ENCODE results near the gene GPC2.

GPC2 gene

DNA sequence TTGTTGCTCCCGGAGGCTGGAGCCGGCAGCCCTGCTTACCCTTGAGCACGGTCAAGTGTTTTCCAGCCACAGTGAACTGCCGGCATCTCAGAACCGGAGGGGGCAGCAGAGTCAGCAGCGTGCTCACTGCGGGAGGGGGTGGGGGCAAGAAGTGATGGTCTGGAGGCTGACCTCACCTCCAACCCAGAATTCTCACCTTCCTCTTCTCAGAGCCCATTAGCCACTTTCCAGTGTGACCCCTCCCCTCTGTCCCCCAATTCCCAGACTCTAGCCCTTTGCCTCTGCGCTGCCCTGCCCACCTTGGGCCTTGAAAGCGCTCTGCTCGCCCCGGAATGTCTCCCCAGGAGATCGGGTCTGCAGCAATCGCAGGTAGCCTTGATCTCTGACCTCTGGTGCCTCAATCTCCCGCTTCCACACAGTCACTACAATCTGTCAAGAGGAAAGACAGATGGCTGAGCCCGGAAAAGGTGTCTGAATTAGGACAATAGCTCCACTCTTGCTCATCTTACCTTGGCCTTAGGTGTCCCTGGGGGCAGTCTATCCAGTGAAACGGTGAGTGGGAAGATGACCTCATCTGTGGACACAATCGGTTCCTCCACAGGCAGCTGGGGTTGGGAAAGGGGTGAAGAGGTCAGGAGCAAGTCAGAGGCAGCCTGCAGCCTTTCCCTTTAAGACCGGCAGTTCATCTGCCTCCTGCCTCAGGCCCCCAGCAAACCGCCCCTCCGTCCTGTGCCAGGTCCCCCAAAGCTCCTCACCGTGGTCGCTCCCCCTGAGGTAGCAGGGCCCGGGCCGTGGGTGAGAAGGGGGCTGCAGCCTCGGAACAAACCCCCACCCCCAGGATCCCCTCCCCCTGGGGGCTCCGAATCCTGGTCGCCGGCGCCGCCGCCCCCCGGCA, 19.6 kb downstream of the GPC2 start:
- no peaks in the 10 kb centered on the region; the same call in none of the 2 replicates for H3K36me3 ChIP-seq (ENCODE audit: insufficient read depth, low read length)
- peaks cover 22% of the 10 kb centered on the region for H3K4me1 ChIP-seq (ENCODE audit: control insufficient read depth, insufficient read depth, low read length, unreplicated experiment)
- peaks cover 14% of the 10 kb centered on the region for H3K79me2 ChIP-seq (ENCODE audit: control insufficient read depth, insufficient read depth, low read length, unreplicated experiment)
- no peak overlapping the region for H3K27ac ChIP-seq (ENCODE audit: low read depth, low read length)
- no peaks in the 10 kb centered on the region for H3K27me3 ChIP-seq (ENCODE audit: insufficient read depth, low read length)
- no peak overlapping the region for H2AFZ ChIP-seq (ENCODE audit: low read length, unreplicated experiment)
- H3K4me3 ChIP-seq (ENCODE audit: low read depth, low read length): peak overlapping the region; percentile 96

DNA sequence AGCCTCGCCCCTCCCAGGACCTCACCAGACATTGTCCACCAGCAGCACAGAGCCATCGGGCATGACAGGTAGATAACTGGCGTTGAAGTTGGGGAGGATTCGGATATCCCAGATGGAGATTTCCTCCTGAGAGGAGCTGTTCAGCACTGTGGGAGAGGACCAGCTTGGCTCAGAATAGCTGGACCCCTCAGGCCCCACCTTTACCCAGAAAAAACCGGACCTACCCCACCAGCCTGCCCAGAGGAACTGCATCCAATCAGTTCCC, 20.2 kb downstream of the GPC2 start:
- Histone ChIP-seq H3K27ac (ENCODE audit: low read depth, low read length) (no peak overlapping the region), H3K79me2 (ENCODE audit: control insufficient read depth, insufficient read depth, low read length, unreplicated experiment) (peaks cover 14% of the 10 kb centered on the region), H3K27me3 (ENCODE audit: insufficient read depth, low read length) (no peaks in the 10 kb centered on the region), H3K4me3 (ENCODE audit: low read depth, low read length) (peak overlapping the region; percentile 96; the same call in 1 of the 2 replicates), H2AFZ (ENCODE audit: low read length, unreplicated experiment) (no peak overlapping the region), H3K36me3 (ENCODE audit: insufficient read depth, low read length) (no peaks in the 10 kb centered on the region; the same call in none of the 2 replicates), H3K4me1 (ENCODE audit: control insufficient read depth, insufficient read depth, low read length, unreplicated experiment) (peaks cover 22% of the 10 kb centered on the region)

DNA sequence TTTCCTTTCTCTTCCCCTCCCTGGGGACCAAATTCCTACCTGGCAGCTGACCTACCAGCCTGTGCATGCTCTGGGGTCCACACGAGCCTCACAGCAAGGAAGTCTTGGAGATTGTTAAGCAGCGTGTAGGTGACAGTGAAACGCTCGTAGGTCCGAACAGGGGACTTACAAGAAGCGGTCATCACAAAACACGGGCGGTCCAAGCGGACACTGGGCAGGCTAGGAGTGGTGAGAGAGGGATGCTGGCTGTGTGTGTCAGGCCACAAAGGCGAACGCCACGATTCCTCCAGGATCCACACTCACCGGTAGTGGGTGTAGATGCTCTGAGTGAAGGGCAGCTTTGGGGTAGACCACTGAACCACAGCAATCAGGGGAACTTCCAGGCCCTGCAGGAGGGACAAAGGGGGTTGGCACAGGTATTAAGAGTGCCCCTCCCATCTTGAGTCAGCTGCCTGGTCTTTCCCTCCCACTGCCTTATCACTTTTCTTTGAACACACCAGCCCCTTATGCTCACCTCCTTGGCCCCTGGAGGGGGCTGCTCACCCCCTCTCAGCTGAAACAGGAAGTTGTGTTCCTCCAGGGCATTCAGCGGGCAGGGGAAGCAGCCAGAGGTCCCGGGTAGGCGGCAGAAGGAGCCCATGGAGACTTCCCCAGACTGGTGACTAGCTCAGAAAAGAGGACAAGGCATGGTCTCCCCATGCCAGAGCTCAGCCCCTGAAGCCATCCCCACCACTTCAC, 20.7 kb downstream of the GPC2 start:
- no peak overlapping the region for H3K27ac ChIP-seq (ENCODE audit: low read depth, low read length)
- H3K4me1 ChIP-seq (ENCODE audit: control insufficient read depth, insufficient read depth, low read length, unreplicated experiment): peaks cover 22% of the 10 kb centered on the region
- H2AFZ ChIP-seq (ENCODE audit: low read length, unreplicated experiment): no peak overlapping the region
- peaks cover 14% of the 10 kb centered on the region for H3K79me2 ChIP-seq (ENCODE audit: control insufficient read depth, insufficient read depth, low read length, unreplicated experiment)
- no peak overlapping the region; the same call in 1 of the 2 replicates for H3K4me3 ChIP-seq (ENCODE audit: low read depth, low read length)
- no peaks in the 10 kb centered on the region; the same call in none of the 2 replicates for H3K36me3 ChIP-seq (ENCODE audit: insufficient read depth, low read length)
- H3K27me3 ChIP-seq (ENCODE audit: insufficient read depth, low read length): no peaks in the 10 kb centered on the region

DNA sequence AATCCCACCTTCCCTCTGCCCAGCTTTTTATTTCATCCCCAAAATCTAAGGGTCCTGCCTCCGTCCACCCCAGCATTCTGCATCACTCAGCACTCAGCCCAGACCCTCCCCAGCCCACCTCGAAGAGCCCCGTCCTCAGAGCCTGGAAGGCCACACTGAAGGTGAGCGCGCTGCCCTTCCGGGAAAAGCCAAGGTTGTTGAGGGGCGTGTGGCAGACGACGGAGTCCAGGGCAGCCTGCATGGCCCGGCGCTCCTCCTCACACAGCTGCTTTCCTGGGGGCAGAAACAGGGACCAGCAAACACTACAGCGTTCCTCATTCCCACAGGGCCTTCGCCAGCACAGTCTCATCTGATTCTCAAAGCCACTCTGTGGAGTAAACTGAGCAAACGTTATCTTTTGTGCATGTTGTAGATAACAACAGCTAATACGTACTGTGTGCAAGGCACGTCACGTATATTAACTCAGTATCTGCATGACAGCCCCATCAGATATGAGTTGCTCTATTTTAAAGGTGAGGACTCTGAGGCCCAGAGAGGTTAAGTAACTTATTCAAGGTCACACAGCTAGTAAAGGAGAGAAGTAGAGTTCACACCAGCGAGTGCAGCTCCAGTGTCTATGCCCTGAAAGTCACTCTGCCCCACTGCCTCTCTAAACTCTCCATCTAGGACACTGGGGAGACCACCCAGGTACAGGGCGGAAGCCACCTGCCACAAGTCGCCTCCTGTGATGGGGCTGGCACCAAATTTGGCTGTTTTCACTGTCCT, 21.4 kb downstream of the GPC2 start:
- H3K4me1 ChIP-seq (ENCODE audit: control insufficient read depth, insufficient read depth, low read length, unreplicated experiment): peaks cover 22% of the 10 kb centered on the region
- no peaks in the 10 kb centered on the region for H3K27me3 ChIP-seq (ENCODE audit: insufficient read depth, low read length)
- no peak overlapping the region for H3K27ac ChIP-seq (ENCODE audit: low read depth, low read length)
- H3K79me2 ChIP-seq (ENCODE audit: control insufficient read depth, insufficient read depth, low read length, unreplicated experiment): peaks cover 14% of the 10 kb centered on the region
- H3K4me3 ChIP-seq (ENCODE audit: low read depth, low read length): no peak overlapping the region
- no peak overlapping the region for H2AFZ ChIP-seq (ENCODE audit: low read length, unreplicated experiment)
- no peaks in the 10 kb centered on the region; the same call in none of the 2 replicates for H3K36me3 ChIP-seq (ENCODE audit: insufficient read depth, low read length)

DNA sequence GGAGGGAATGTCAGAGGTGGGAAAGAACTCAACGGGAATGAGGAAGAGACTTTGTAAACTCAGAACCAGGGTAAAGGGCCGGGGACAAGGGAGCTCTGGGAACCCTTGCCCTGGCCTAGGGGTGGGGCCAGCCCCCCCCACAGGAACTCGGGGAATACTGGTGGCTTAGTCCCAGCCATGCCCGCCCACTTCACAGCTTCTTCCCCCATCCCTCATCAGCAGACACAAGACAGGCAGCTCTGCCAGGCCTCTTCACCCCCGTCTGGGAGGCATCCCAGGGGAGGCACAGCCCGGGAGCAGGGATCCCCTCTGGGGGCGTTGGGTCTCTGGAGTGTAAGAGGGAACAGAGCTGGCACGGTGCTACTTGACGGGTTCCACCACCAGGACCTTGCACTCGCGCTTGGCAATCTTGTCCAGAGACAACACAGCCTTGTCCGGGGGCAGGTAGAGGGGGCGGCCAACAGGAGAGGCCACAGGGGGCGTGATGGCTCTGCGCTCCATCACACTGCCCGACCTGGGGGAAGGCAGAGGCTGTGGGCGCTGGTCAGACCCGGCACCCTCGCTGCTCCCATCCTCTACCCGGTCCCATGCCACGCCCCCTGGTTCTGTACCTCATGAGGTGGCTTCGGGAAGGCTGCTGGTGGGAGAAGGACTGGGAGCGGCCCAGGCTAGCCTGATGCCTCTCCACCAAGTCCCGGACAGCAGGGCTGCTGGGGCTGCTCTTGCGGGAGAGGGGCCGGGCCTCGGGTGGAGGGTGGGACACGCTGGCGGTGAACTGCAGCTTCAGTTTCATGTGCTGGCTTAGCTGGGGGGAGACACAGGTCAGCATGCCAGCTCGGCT, 22.3 kb downstream of the GPC2 start:
- H3K79me2 ChIP-seq (ENCODE audit: control insufficient read depth, insufficient read depth, low read length, unreplicated experiment): peaks cover 18% of the 10 kb centered on the region
- no peak overlapping the region for H2AFZ ChIP-seq (ENCODE audit: low read length, unreplicated experiment)
- no peak overlapping the region for H3K27ac ChIP-seq (ENCODE audit: low read depth, low read length)
- no peaks in the 10 kb centered on the region; the same call in none of the 2 replicates for H3K36me3 ChIP-seq (ENCODE audit: insufficient read depth, low read length)
- no peaks in the 10 kb centered on the region for H3K27me3 ChIP-seq (ENCODE audit: insufficient read depth, low read length)
- no peak overlapping the region for H3K4me3 ChIP-seq (ENCODE audit: low read depth, low read length)
- H3K4me1 ChIP-seq (ENCODE audit: control insufficient read depth, insufficient read depth, low read length, unreplicated experiment): peaks cover 28% of the 10 kb centered on the region

DNA sequence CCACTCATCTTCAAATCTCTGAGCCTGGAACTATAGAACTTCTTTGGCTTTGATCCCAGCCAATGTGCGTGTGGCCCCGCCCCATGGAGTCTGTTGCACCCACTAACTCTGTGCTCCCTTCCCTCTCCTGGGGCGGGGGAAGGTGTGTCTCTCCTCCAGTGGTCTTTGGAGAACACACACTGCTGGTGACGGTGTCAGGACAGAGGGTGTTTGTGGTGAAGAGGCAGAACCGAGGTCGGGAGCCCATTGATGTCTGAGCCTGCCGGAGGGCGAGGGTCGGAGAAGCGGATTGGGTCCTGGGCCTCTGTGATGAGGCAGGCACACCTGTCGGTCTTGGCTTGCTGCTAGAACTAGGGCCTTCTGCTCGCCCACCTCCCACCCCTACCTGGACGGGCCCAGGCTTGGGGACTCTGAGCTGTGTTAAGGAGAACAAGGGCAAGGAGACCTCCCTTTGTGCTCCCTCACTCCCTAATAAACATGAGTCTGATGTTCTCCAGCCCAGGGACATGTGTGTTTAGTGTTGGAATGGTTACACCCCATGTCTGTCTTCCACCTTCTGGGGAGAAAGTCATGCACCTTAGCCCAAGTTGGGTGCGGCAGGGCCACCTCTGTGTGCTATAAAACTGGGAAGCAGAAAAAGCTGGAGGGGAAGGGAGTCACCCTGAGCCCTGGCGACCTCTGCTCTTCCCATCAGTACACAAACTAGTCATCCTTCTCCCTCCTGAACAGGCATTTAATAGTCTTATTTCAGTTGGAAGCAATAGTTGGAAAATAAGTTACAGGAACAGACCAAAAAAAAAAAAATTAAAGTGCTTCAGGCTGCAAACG, 23.3 kb downstream of the GPC2 start:
- Histone ChIP-seq H3K36me3 (ENCODE audit: insufficient read depth, low read length) (no peaks in the 10 kb centered on the region; the same call in none of the 2 replicates), H3K79me2 (ENCODE audit: control insufficient read depth, insufficient read depth, low read length, unreplicated experiment) (peaks cover 25% of the 10 kb centered on the region), H3K4me3 (ENCODE audit: low read depth, low read length) (no peak overlapping the region), H3K27ac (ENCODE audit: low read depth, low read length) (no peak overlapping the region), H3K4me1 (ENCODE audit: control insufficient read depth, insufficient read depth, low read length, unreplicated experiment) (peaks cover 26% of the 10 kb centered on the region), H2AFZ (ENCODE audit: low read length, unreplicated experiment) (no peak overlapping the region), H3K27me3 (ENCODE audit: insufficient read depth, low read length) (no peaks in the 10 kb centered on the region)

DNA sequence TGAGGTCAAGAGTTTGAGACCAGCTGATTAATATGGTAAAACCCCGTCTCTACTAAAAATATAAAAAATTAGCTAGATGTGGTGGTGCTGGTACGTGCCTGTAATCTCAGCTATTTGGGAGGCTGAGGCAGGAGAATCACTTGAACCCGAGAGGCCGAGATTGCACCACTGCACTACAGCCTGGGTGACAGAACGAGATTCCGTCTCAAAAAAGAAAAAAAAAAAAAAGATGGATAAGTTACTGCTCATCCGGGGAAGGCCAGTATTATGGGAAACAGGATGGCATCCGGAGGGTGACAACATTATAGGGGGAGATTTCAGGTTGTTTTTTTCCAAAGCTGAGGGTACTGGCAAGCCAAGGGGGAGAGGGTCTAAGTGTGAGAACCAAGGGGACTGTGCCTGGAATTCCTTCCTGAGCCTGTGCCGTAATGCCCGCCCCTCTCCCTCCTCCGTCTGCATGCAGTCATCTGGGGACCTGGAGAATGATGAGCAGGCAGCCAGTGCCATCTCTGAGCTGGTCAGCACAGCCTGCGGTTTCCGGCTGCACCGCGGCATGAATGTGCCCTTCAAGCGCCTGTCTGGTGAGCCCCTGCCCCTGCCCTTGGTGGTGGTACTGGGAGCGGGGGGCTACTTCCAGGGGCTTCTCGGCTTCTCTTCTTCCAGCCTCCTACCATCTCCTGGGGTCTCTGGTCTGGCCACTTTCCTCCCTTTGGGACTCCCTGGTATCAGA, 24.1 kb downstream of the GPC2 start:
- H3K27ac ChIP-seq (ENCODE audit: low read depth, low read length): no peak overlapping the region
- H3K79me2 ChIP-seq (ENCODE audit: control insufficient read depth, insufficient read depth, low read length, unreplicated experiment): peaks cover 24% of the 10 kb centered on the region
- peaks cover 26% of the 10 kb centered on the region for H3K4me1 ChIP-seq (ENCODE audit: control insufficient read depth, insufficient read depth, low read length, unreplicated experiment)
- no peak overlapping the region for H3K4me3 ChIP-seq (ENCODE audit: low read depth, low read length)
- H3K36me3 ChIP-seq (ENCODE audit: insufficient read depth, low read length): no peaks in the 10 kb centered on the region; the same call in none of the 2 replicates
- H3K27me3 ChIP-seq (ENCODE audit: insufficient read depth, low read length): no peaks in the 10 kb centered on the region
- no peak overlapping the region for H2AFZ ChIP-seq (ENCODE audit: low read length, unreplicated experiment)

DNA sequence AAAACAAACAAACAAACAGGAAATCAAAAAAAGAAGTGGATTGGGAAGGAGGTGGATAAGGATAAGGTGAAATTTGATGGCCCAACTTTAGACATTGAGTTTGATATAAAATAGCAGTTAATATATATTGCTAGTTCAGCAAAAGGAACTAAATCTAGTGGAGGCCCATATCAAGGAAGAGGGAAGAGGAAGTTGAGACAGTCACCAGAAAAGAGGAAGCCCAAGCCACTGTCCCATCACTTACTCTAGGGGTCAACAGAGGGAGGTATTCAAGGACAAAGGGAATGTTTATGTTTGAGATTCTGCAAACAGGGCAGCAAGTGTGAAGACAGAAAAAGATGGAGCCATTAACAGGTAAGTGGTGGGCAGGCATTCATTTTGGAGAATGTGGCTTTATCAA, 24.8 kb downstream of the GPC2 start:
- peaks cover 22% of the 10 kb centered on the region for H3K4me1 ChIP-seq (ENCODE audit: control insufficient read depth, insufficient read depth, low read length, unreplicated experiment)
- no peaks in the 10 kb centered on the region; the same call in none of the 2 replicates for H3K36me3 ChIP-seq (ENCODE audit: insufficient read depth, low read length)

More for the DNA sequence above, 24.8 kb downstream of the GPC2 start:
- Histone ChIP-seq H3K4me3 (ENCODE audit: low read depth, low read length) (no peak overlapping the region), H3K27ac (ENCODE audit: low read depth, low read length) (no peak overlapping the region), H3K27me3 (ENCODE audit: insufficient read depth, low read length) (no peaks in the 10 kb centered on the region), H3K79me2 (ENCODE audit: control insufficient read depth, insufficient read depth, low read length, unreplicated experiment) (peaks cover 17% of the 10 kb centered on the region), H2AFZ (ENCODE audit: low read length, unreplicated experiment) (no peak overlapping the region)
